GM12891 (cell line): ENCODE results near the gene SMG9.

Experiments used
- POLR2A ChIP-seq: IDR thresholded peaks from 2 replicates; pipeline ENCODE4 v1.6.1; 2011; ENCODE audit warnings: low read depth, low read length, control low read depth
- POLR2AphosphoS5 ChIP-seq: IDR thresholded peaks from 2 replicates; pipeline ENCODE4 v1.6.1; 2011; ENCODE audit warnings: low read depth, low read length, control low read depth
- TAF1 ChIP-seq: IDR thresholded peaks from 2 replicates; pipeline ENCODE4 v1.6.1; 2011; ENCODE audit warnings: low read depth, low read length, control low read depth

GRCh38 chr19:43741075-43741825, 13.5 kb downstream of the SMG9 start:
- TF ChIP-seq POLR2A = no peak
- no peak for TF ChIP-seq POLR2AphosphoS5
- TF ChIP-seq TAF1 = no peak
